AG10803 (cell line): Measurements from ENCODE around the gene TBC1D21.

Experiments
- DNase-seq: peaks from one replicate; pipeline ENCODE4 v3.0.0; 2010; ENCODE audit warnings: low read depth
- H3K4me3 ChIP-seq: 2 replicates; pipeline ENCODE4 v1.5.1; 2011; ENCODE audit warnings: mild to moderate bottlenecking, low read length, control low read depth
- TF ChIP-seq, protein P1 (sequence below): conservative IDR thresholded peaks from 2 replicates; pipeline ENCODE4 v1.5.1; 2011; ENCODE audit warnings: mild to moderate bottlenecking, low read length, control low read depth, inconsistent platforms

Gene TBC1D21, protein sequence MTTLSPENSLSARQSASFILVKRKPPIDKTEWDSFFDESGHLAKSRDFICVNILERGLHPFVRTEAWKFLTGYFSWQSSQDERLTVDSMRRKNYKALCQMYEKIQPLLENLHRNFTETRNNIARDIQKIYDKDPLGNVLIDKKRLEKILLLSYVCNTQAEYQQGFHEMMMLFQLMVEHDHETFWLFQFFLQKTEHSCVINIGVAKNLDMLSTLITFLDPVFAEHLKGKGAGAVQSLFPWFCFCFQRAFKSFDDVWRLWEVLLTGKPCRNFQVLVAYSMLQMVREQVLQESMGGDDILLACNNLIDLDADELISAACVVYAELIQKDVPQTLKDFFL

GRCh38 chr15:73873456-73873855 is at the start of gene TBC1D21:
TSS of gene TBC1D21 (plus strand) at chr15:73873564. CDS start at chr15:73873710, 146 bp downstream.
- TF ChIP-seq, protein P1, sequence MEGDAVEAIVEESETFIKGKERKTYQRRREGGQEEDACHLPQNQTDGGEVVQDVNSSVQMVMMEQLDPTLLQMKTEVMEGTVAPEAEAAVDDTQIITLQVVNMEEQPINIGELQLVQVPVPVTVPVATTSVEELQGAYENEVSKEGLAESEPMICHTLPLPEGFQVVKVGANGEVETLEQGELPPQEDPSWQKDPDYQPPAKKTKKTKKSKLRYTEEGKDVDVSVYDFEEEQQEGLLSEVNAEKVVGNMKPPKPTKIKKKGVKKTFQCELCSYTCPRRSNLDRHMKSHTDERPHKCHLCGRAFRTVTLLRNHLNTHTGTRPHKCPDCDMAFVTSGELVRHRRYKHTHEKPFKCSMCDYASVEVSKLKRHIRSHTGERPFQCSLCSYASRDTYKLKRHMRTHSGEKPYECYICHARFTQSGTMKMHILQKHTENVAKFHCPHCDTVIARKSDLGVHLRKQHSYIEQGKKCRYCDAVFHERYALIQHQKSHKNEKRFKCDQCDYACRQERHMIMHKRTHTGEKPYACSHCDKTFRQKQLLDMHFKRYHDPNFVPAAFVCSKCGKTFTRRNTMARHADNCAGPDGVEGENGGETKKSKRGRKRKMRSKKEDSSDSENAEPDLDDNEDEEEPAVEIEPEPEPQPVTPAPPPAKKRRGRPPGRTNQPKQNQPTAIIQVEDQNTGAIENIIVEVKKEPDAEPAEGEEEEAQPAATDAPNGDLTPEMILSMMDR, result no peak
- no peak for DNase-seq
- H3K4me3 ChIP-seq, result no peak within 1 kb of the TSS

DNA sequence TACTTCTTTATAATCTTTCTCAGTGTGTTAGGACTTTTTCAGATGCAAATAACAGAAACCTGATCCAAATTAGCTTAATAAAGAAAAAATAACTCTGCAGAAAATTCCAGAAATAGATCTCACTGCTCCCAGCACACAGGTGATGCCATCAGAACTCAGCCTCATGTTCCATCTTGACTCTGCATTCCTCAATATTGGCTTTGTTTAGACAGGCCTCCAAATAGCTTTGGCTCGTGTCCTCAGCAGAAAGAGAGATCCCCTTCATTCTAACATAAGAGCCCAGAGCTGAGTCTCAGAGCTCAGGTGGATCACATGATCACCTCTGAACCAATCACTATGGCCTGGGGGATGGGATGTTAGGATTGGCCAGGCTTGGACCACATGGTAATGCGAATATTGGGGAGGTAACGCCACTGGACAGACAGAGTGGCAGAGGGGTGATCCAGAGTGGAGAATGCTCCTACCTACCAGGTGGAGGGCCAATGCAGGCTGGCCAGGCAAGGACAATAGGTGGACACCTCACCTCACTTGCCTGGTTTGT is 46.6 kb upstream of the TBC1D21 start:
- no peak for DNase-seq
- no peak overlapping the region for H3K4me3 ChIP-seq
- TF ChIP-seq, protein P1, result no peak

- no peak overlapping the region for H3K4me3 ChIP-seq
- TF ChIP-seq, protein P1, result no peak
- no peak for DNase-seq
Observed at GRCh38 chr15:73829523-73829922, 43.8 kb upstream of the TBC1D21 start.

DNA sequence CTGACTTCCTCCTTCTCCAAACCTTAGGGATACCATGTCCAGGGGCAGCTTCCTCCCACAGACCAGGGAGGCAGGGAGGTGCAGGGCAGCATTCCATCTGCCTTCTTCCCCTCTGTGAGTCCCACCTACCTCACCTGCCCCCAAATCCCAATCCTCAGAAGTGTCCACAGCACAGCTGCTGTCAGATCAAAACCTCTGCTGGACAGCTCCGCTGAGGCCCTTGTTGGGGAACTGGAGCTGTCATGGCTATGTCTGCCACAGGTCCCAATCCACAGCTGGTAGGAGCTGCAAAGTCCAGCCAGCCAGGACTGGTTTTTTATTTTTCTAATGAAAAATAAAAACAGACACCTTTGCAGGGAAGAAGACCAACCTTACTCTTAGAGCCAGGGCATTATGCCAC is 40.7 kb upstream of the TBC1D21 start:
- DNase-seq, result no peak
- no peak overlapping the region for H3K4me3 ChIP-seq
- TF ChIP-seq, protein P1, result no peak

DNA sequence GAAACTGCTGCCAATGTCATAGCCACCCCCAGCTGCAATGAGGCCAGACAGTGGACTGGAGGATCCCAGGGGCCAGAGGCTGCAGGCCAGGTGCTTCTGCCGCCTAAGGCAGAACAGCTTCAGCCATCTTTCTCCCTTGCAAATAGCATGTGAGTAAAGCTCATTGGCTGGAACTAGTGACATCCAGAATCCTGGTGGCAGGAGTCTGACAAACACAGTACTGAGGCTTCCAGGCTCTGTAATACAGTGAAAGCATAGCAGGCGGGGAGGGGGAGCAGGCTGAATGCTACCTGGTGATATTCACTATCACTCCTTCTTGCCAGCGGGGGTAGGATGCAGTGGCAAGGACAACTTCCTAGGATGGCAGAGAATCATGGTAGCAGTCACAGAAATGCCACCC is 36.5 kb upstream of the TBC1D21 start:
- TF ChIP-seq, protein P1, result no peak
- no peak for DNase-seq
- H3K4me3 ChIP-seq, result no peak overlapping the region

GRCh38 chr15:73838831-73839426 is 34.4 kb upstream of the TBC1D21 start:
- TF ChIP-seq, protein P1, result no peak
- no peak for DNase-seq
- no peak overlapping the region for H3K4me3 ChIP-seq
